Measurements from ENCODE around the gene GADL1.

DNA sequence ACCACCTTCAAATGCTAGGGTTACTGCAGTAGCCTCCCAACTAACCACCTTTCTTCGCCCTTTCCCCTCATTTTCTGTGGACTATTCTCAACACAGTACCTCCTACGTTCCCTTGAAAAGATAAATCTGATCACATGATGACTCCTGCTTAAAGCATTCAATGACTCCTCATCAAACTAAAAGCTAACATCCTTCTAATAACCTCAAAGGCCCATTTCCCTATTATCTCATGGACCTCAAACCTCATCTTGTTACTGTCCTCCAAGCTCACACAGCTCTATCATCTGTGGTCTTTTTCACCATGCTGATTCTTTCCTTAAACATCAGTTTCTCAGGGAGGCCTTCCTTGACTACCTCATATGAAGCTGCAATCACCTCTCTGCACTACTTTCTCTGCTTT is 29.6 kb downstream of the GADL1 start:
- TF ChIP-seq, protein P1, sequence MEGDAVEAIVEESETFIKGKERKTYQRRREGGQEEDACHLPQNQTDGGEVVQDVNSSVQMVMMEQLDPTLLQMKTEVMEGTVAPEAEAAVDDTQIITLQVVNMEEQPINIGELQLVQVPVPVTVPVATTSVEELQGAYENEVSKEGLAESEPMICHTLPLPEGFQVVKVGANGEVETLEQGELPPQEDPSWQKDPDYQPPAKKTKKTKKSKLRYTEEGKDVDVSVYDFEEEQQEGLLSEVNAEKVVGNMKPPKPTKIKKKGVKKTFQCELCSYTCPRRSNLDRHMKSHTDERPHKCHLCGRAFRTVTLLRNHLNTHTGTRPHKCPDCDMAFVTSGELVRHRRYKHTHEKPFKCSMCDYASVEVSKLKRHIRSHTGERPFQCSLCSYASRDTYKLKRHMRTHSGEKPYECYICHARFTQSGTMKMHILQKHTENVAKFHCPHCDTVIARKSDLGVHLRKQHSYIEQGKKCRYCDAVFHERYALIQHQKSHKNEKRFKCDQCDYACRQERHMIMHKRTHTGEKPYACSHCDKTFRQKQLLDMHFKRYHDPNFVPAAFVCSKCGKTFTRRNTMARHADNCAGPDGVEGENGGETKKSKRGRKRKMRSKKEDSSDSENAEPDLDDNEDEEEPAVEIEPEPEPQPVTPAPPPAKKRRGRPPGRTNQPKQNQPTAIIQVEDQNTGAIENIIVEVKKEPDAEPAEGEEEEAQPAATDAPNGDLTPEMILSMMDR (IDR thresholded peaks at IDR 0.05) = no peak
- TF ChIP-seq POLR2A (IDR thresholded peaks at IDR 0.05) = no peak

All from adrenal gland (tissue), 5 donors.